HG02610 (cell line): ENCODE measurements around the gene OR7A17.

Source experiments
- ATAC-seq: cut with Tn5 transposase; IDR thresholded peaks from one replicate; pipeline ENCODE4 v1.9.1; 2021; ENCODE audit warnings: mild to moderate bottlenecking, moderate library complexity; ENCODE audit not compliant: unreplicated experiment

The OR7A17 gene

GRCh38 chr19:14886032-14886431 lies at the start of gene OR7A17:
TSS of gene OR7A17 (minus strand) at chr19:14886132. CDS start at chr19:14881355, 4,777 bp downstream.
- no peak for ATAC-seq

DNA sequence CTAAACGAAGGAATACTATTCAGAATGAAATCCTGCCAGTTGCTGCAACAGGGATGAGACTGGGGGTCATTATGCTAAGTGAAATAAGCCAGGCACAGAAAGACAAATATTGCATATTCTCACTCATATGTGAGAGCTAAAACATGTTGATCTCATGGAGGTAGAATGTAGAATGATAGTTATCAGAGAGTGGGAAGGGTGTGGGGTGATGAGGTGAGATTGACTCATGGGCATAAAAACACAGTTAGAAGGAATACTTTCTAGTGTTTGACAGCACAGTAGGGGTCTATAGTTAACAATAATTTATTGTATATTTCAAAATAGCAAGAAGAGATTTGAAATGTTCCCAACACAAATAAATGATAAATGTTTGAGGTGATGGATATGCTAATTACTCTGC lies 47.6 kb upstream of the OR7A17 start:
- ATAC-seq, result no peak

DNA sequence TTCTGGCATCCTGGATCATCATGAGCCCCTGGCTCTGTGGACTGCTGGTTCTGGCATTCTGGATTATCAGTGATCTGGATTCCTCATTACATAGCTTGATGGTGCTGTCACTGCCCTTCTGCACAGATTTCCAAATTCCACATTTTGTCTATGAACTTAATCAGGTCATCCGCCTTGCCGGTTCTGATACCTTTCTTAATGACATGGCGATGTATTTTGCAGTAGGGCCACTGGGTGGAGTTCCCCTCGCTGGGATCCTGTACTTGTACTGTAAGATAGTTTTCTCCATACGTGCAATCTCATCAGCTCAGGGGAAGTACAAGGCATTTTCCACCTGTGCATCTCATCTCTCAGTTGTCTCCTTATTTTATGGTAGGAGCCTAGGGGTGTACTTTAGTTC lies 30.9 kb upstream of the OR7A17 start:
- ATAC-seq, result no peak

GRCh38 chr19:14915116-14915515 lies 29.2 kb upstream of the OR7A17 start:
- no peak for ATAC-seq

DNA sequence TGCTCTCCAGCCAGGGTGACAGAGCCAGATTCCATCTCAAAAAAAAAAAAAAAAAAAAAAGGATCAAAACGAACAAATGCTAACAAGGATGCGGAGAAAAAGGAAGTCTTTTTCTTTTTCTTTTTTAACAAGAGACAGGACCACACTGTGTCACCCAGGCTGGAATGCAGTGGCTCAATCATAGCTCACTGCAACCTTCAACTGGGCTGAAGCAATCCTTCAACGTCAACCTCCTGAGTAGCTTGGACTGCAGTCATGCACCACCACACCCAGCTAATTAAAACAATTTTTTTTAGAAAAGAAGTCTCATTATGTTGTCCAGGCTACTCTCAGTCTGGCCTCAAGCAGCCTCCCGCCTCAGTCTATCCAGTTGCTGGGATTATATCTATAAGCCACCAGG lies 20.8 kb upstream of the OR7A17 start:
- ATAC-seq, result no peak

DNA sequence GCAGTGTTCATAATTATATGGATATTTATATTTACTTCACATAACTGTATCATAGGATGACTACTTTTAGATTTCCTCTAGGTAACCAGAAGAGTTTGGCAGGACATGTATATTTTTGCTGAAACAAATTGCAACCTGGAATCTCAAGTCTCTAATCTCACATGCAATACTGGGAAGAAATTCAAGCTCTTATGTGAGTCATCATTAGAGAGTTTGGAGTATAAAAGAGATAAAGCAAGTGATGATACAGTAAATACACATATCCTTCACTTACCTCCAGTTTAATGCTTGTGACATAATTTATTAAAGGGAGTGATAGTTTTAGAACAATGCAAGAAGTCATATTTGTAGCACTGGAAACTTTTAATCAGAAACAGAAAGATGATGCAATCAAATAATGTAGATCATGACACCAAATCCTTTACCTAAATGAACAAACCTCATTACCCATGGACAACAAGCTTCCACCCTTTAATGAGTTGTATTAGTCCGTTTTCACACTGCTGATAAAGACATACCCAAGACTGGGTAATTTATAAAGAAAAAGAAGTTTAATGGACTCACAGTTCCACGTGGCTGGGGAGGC lies 15.8 kb upstream of the OR7A17 start:
- ATAC-seq, result no peak

DNA sequence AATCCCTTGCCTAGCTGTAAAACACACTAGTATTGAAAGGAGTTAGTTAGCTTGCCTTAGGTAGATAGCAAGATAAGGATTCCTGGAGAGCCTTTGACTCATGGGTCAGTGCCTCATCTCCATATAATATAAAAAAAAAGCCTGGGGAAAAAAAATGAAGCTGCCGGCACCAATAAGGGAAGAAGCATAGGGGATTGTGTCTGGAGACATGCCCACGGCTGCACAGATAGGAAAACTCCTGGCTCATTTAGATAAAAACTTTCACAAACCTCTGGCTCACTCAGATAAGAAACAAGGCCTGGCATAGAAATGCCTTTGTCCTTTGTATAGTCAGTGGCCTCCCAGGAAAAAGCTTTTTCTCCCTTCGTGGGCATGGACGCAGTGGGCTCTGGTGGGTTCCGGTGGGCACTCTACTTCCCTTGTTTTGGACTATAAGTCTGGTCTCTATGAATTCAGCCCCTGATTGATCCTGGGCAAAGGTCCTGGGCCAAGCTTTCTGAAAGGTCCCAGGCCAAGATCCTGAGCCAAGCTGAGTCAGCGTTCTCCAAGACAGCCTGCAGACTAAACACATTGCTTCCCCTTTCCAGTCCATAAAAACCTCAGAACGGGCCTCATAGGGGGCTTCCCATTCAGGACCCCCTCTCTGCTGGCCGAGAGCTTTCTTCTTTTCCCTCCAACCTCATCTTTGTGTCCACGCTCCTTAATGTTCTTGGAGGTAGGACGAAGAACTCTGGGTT lies 4.9 kb upstream of the OR7A17 start:
- ATAC-seq, result no peak

- no peak for ATAC-seq
Observed at GRCh38 chr19:14889994-14890642, 4.2 kb upstream of the OR7A17 start.

DNA sequence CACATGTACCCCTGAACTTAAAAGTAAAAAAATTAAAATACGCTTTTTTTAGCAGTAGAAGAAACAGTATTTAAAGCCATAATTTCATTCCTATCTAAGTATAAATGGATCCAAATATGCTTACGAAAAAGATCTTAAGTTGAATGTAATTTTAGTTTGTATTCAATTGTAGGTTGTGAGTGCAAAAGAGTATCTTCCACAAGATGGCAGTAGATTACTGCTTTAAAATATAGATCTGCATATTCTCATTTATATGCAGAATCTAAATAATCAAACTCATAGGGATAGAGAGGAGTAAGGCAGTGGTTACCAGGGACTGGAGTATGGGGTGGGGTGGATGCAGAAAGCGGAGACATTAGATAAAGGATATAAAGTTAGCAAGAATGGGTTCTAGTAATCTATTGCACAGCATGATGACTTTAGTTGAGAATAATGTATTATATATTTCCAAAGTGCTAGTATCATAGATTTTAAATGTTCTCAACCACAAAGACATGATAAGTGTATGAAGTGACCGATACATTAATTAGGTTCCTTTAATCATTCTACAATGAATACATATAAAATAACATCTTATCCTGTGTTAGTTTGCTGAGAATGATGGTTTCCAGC lies 14.2 kb downstream of the OR7A17 start:
- ATAC-seq, result no peak

GRCh38 chr19:14868497-14868896 lies 17.4 kb downstream of the OR7A17 start:
- ATAC-seq, result no peak

GRCh38 chr19:14848822-14849221 lies 37.1 kb downstream of the OR7A17 start, which contains the start of gene OR7A10:
TSS of gene OR7A10 (minus strand) at chr19:14848922. CDS start at chr19:14841877, 7,045 bp downstream.
- ATAC-seq, result no peak

DNA sequence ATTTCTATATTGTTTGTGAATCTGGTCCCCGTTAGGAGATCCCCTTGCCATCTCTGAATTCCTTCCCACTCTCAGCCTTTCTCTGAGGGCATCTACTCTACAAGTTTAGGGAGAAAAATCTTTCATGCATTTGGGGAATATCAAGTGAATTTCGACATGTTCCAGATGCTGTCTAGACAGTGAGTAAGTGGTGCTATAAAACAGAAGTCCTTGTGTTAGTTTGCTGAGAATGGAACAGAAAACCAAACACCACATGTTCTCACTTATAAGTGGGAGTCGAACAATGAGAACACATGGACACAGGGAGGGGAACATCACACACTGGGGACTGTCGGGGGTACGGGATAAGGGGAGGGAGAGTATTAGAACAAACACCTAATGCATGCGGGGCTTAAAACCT lies 42.4 kb downstream of the OR7A17 start:
- no peak for ATAC-seq

- ATAC-seq, result no peak
Observed at GRCh38 chr19:14843169-14843568, 42.8 kb downstream of the OR7A17 start.

DNA sequence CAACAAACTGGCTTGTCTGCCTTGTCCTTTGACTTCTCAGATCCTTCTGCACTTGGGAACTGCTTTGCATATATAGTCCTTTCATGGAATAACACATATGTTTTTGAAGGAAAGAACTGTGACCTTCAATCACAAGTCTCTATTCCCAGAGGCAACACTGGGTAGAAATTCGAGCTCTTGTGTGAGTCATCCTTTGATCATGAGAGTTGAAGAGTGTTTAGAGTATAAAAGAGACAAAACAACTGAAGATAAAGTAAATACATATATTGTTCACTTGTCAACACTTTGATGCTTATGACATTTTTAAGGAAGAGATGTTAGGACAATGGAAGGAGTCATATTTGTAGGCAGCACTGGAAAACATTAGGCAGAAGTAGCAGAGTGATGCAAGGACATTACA lies 45.7 kb downstream of the OR7A17 start:
- ATAC-seq, result no peak

GRCh38 chr19:14837391-14837790 lies 48.5 kb downstream of the OR7A17 start:
- ATAC-seq, result no peak

- no peak for ATAC-seq
Observed at GRCh38 chr19:14835011-14835410, 50.9 kb downstream of the OR7A17 start, which contains the start of the genes OR7A5 and OR7C1. TSS of gene OR7A5 (minus strand) at chr19:14835185. CDS start at chr19:14828241, 6,944 bp downstream. TSS of gene OR7C1 (minus strand) at chr19:14835185. CDS start at chr19:14800136, 35,049 bp downstream.

DNA sequence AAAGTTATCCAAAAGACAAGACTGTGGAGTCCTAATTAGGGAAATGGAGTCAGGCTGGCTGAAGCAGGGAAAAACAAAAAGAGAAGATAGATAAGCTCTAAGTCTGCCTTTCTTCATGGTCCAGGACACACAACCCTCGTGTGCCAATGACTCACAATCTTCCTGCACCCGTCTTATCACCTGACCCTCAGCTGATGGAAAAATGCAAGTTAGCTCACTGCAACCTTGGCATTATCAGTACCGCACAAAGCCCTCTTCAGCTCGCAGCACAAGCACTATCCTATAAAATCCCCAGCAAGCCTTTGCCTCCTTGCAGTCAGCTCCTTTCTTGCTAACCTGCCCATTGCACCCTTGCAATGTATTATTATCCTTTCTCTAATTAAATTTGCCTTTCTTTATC lies 55.2 kb downstream of the OR7A17 start:
- no peak for ATAC-seq
